Measurements from ENCODE around the gene ROR2.
"Not testable (repeated sequence)": the region's sequence is repeated elsewhere in the genome, so short reads cannot be mapped to it uniquely, and the experiment has no call there.

Gene ROR2

GRCh38 chr9:91518462-91518861 is 431.6 kb downstream of the ROR2 start:
- TF ChIP-seq CTCF (IDR thresholded peaks at IDR 0.05; ENCODE audit: extremely low read depth, missing control alignments), result no peak
- no peak for DNase-seq (ENCODE audit: low spot score)

- no peak for DNase-seq (ENCODE audit: low spot score)
- no peak for TF ChIP-seq CTCF (IDR thresholded peaks at IDR 0.05; ENCODE audit: extremely low read depth, missing control alignments)
These were observed 432.2 kb downstream of the ROR2 start for GRCh38 chr9:91517801-91518200.

- DNase-seq (ENCODE audit: low spot score), result not testable (repeated sequence)
These were observed 432.7 kb downstream of the ROR2 start for GRCh38 chr9:91517332-91517731.

DNA sequence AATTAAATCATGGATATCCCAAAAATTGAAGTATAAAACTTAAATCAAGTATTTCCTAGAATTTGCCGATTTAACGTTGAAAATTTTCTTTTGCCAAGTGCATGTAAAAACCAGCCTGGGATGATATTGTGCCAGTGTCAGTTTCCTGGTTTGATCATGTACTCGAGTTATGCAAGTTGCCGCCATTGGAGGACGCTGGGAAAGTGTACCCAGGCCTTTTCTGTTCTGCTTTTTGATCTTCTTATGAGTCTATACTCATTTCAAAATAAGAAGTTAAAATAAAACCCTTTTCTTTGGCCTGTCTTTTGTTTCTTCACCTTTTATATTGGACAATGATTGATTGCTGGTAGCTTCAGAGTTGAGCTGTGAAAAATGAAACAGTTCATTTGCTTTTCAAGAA is 433.3 kb downstream of the ROR2 start:
- TF ChIP-seq CTCF (IDR thresholded peaks at IDR 0.05; ENCODE audit: extremely low read depth, missing control alignments), result no peak
- no peak for DNase-seq (ENCODE audit: low spot score)

DNA sequence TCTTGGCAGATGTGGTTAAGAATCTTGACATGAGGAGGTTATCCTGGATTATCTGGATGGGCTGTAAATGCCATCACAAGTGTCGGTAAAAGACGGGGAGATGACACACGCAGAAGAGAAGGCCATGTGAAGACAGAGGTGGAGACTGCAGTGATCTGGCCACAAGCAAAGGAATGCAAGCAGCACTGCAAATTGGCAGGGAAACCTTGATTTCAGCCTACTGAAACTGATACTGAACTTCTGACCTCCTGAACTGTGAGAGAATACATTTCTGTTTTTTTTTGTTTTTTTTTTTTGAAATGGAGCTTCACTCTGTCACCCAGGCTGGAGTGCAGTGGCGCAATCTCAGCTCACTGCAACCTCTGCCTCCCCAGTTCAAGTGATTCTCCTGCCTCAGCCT is 433.9 kb downstream of the ROR2 start:
- no peak for DNase-seq (ENCODE audit: low spot score)
- no peak for TF ChIP-seq CTCF (IDR thresholded peaks at IDR 0.05; ENCODE audit: extremely low read depth, missing control alignments)

DNA sequence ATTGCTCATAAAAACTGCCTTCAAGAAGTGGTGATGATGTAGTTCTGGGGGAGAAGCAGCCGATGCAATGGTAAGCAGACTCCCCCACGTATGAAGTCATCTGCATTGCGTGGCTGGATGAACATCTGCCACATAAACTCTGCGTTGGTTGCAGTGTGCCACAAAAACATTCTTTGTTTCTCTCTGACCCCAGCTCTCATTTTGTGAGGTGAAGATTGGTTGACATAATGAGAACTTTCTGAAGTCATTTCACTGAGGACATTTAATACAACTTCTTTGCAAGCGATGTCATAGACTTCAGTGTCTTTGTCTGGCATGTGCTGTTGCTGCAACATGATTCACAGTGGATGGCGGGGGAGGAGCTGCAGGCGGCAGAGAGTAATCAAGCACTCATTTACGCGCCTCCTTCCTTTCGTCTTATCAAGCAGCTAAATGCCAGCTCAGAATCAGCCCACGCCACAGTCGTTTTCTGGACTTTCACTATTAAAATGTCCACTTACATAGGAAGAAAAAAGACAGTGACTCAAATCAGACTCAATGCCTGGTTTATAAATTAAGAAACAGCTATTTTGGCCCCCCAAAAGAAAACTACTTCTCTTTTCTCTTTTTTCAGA is 434.8 kb downstream of the ROR2 start:
- no peak for TF ChIP-seq CTCF (IDR thresholded peaks at IDR 0.05; ENCODE audit: extremely low read depth, missing control alignments)
- DNase-seq (ENCODE audit: low spot score), result peak; percentile 46
